ENCODE measurements around the gene VSTM2L. TPM values are rescaled to one million over a fixed set of nuclear protein-coding genes. Genes with fewer than 3 reads are reported as not detected.

Gene VSTM2L
- polyA plus RNA-seq, 1 donor from 2014 or later = 22.1 TPM

- H3K36me3 ChIP-seq (ENCODE audit: insufficient read depth, low read length) = no peaks in the 10 kb centered on the region
- H2AFZ ChIP-seq (ENCODE audit: low read depth, low read length) = no peak overlapping the region
- H3K9me3 ChIP-seq (ENCODE audit: low read length) = no peaks in the 10 kb centered on the region
- no peaks in the 10 kb centered on the region for H3K27me3 ChIP-seq (ENCODE audit: insufficient read depth, low read depth, low read length)
- H3K4me2 ChIP-seq (ENCODE audit: low read length) = no peak overlapping the region
- H3K27ac ChIP-seq (ENCODE audit: low read length) = no peak overlapping the region
- H3K79me2 ChIP-seq (replicated peaks; ENCODE audit: insufficient read depth, low read length) = no peaks in the 10 kb centered on the region
- TF ChIP-seq TAF1 (IDR thresholded peaks at IDR 0.05; ENCODE audit: low read depth) (no peak), MXI1 (conservative IDR thresholded peaks at IDR 0.05; ENCODE audit: poor library complexity, severe bottlenecking) (no peak), SMC3 (conservative IDR thresholded peaks at IDR 0.05; ENCODE audit: poor library complexity) (no peak), CTCF (IDR thresholded peaks at IDR 0.05; ENCODE audit: poor library complexity, severe bottlenecking) (no peak), EZH2 (IDR thresholded peaks at IDR 0.05; ENCODE audit: borderline replicate concordance, insufficient read depth, low read length, poor library complexity, severe bottlenecking) (no peak), RAD21 (conservative IDR thresholded peaks at IDR 0.05) (no peak), EP300 (conservative IDR thresholded peaks at IDR 0.05; ENCODE audit: poor library complexity, severe bottlenecking) (no peak), REST (IDR thresholded peaks at IDR 0.05; ENCODE audit: borderline replicate concordance) (no peak), POLR2AphosphoS5 (IDR thresholded peaks at IDR 0.05) (no peak)
- no peaks in the 10 kb centered on the region for H3F3A ChIP-seq (ENCODE audit: insufficient read depth, low read length, poor library complexity, severe bottlenecking)
- no peaks in the 10 kb centered on the region for H4K20me1 ChIP-seq (ENCODE audit: insufficient read depth)
- H3K9me2 ChIP-seq (ENCODE audit: insufficient read depth, low read length) = no peaks in the 10 kb centered on the region
- H3K4me3 ChIP-seq (ENCODE audit: low read length) = no peak overlapping the region
- H3K9ac ChIP-seq (ENCODE audit: low read length) = no peak overlapping the region
Measured at GRCh38 chr20:37940858-37941257, 37.9 kb downstream of the VSTM2L start.

- no peak for TF ChIP-seq EP300 (conservative IDR thresholded peaks at IDR 0.05; ENCODE audit: poor library complexity, severe bottlenecking)
- TF ChIP-seq EZH2 (IDR thresholded peaks at IDR 0.05; ENCODE audit: borderline replicate concordance, insufficient read depth, low read length, poor library complexity, severe bottlenecking) = no peak
- no peak for TF ChIP-seq MXI1 (conservative IDR thresholded peaks at IDR 0.05; ENCODE audit: poor library complexity, severe bottlenecking)
- no peak for TF ChIP-seq TAF1 (IDR thresholded peaks at IDR 0.05; ENCODE audit: low read depth)
- no peak for TF ChIP-seq CTCF (IDR thresholded peaks at IDR 0.05; ENCODE audit: poor library complexity, severe bottlenecking)
- no peaks in the 10 kb centered on the region for H3K79me2 ChIP-seq (replicated peaks; ENCODE audit: insufficient read depth, low read length)
- no peaks in the 10 kb centered on the region for H3F3A ChIP-seq (ENCODE audit: insufficient read depth, low read length, poor library complexity, severe bottlenecking)
Measured at GRCh38 chr20:37941332-37941731, 38.4 kb downstream of the VSTM2L start.

More at GRCh38 chr20:37941332-37941731, 38.4 kb downstream of the VSTM2L start:
- Histone ChIP-seq H3K27ac (ENCODE audit: low read length) (no peak overlapping the region), H3K9me2 (ENCODE audit: insufficient read depth, low read length) (no peaks in the 10 kb centered on the region), H4K20me1 (ENCODE audit: insufficient read depth) (no peaks in the 10 kb centered on the region), H3K9me3 (ENCODE audit: low read length) (no peaks in the 10 kb centered on the region), H3K4me3 (ENCODE audit: low read length) (no peak overlapping the region), H3K4me2 (ENCODE audit: low read length) (no peak overlapping the region), H2AFZ (ENCODE audit: low read depth, low read length) (no peak overlapping the region), H3K36me3 (ENCODE audit: insufficient read depth, low read length) (no peaks in the 10 kb centered on the region), H3K9ac (ENCODE audit: low read length) (no peak overlapping the region), H3K27me3 (ENCODE audit: insufficient read depth, low read depth, low read length) (no peaks in the 10 kb centered on the region)
